CD4-positive, alpha-beta T cell treated with Interleukin-4 for 1 hour (primary cell): ENCODE results near the gene LILRB2.
"Not testable (repeated sequence)": the region's sequence is repeated elsewhere in the genome, so short reads cannot be mapped to it uniquely, and the experiment has no call there.

Experiments
- DNase-seq, 2 donors: peaks; one replicate each; pipeline ENCODE4 v3.0.0-alpha.2; 2020 to 2022

Gene LILRB2

DNA sequence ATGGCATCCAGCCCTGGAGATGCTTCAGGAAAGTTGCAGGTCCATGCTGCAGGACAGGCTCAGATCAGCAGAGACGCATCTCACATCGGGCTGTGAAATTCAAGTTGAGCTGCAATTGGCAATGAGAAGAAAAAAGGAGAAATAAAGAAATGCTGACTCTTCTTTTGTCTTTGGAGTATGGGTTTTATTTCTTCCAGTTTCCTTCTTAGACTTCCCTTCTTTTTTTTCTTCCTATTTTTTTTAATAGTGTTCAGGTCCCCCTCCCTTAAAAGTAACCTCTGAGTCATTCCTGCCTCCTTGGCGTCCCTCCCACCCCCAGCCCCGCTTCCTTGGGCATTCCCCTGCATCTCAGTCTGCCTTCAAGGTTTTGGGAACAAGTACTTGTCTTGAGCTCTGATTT is 9.3 kb downstream of the LILRB2 start:
- peak in 1 of 2 donors; percentile 57 for DNase-seq

DNA sequence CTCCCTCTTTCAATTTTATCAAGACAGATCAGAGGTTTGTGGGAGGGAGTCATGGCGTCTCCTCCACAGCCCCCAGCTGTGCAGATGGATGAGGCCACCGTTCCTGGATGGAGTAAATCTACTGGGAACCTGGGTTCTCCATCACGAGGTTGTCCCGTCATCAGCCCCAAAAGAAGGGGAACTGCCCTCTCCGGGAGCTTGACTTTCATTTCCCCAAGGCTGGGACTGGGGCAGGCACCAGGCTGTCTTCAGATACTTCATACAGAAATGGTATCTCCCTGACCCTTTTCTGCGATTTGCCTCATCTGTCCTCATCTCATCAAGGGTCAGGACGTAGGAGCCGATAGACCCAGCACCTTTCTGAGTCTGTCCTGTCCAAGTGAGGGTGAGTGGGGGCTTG is 9.8 kb downstream of the LILRB2 start:
- peak in 1 of 2 donors; percentile 63 for DNase-seq

DNA sequence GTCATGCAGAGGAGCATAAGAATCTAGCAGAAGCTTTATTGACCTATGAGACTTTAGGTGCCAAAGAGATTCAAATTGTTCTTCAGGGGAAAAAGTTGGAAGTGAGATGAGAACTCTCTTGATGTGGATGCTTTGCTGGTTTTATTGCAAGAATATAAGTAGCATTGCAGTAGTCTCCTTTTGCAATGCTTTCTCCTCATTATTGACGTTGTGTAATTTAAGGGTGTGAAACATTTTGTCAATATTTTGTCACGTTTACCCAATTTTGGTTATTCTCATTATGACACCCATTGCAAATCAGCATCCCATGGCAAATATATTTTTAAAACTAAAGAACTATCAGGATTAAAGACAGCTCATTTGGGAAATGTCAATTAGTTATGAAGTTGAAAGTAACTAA is 12.0 kb downstream of the LILRB2 start:
- DNase-seq = no peak

DNA sequence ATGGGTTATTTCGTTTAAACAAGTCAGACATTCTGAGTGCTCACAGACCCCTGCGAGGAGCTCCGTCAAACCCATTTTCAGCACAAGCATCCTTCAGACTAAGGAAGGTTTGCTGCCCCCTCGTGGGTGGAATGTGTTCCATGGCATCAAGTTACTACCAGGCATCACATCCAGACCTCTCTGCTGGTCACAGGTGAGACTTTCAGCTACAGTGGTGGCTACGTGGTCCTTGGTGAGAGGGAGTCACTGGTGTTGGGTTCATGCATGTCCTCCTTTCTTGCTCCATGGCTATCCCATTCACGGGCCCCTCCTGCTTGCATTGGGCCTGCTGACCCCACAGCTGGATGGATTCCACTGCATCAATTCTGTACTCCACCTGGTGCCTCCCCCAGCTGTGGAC is 14.8 kb downstream of the LILRB2 start:
- DNase-seq = peak; percentile 52 to 76

DNA sequence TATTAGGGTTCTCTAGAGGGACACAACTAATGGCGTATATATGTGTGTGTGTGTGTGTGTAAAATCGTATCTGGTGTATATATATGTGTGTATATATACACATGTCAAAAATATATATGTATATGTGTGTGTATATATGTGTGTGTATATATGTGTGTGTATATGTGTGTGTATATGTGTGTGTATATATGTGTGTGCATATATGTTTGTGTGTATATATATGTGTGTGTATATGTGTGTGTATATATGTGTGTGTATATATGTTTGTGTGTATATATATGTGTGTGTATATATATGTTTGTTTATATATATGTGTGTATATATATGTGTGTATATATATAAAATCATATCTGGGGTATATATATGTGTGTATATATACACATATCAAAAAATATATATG is 18.4 kb downstream of the LILRB2 start:
- no peak for DNase-seq

DNA sequence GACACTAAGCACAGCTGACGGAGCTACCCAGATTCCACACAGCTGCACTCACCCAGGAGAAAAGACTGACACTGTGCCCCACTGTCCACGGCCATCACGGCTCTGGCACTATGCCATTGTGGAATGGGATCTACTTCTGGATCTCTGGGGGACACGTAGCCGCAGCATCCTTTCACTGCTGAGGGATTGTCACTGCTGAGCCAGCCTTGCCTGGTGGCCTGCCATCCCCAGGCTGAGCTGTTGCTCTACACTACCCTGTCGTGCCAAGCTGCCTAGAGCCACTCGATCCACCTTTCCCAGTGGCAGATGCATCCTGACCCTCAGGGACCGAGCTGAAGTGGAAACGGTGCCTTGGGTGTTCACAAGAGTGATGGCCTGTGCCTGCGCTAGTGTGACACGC is 18.8 kb downstream of the LILRB2 start:
- DNase-seq = no peak

DNA sequence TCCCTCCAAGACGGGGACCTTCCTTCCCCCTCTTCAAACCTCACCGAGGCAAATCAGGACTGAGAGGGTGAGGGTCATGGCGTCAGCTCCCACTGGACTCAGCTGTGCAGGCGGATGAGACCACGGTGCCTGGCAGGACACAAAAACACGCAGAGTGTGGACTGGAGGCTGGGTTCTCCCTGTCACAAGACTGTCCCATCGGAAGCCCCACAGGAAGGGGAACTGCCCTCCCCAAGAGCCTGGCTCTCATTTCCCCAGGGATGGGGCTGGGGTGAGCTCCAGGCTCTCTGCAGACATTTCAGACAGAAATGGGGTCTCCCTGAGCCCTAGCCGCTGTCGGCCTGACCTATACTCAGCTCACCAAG is 23.8 kb downstream of the LILRB2 start, which contains the start of gene LILRB5:
TSS of gene LILRB5 (minus strand) at position 158 of the 365 bp plus-strand sequence. CDS start at position 78, 80 bp downstream.
- no peak for DNase-seq

DNA sequence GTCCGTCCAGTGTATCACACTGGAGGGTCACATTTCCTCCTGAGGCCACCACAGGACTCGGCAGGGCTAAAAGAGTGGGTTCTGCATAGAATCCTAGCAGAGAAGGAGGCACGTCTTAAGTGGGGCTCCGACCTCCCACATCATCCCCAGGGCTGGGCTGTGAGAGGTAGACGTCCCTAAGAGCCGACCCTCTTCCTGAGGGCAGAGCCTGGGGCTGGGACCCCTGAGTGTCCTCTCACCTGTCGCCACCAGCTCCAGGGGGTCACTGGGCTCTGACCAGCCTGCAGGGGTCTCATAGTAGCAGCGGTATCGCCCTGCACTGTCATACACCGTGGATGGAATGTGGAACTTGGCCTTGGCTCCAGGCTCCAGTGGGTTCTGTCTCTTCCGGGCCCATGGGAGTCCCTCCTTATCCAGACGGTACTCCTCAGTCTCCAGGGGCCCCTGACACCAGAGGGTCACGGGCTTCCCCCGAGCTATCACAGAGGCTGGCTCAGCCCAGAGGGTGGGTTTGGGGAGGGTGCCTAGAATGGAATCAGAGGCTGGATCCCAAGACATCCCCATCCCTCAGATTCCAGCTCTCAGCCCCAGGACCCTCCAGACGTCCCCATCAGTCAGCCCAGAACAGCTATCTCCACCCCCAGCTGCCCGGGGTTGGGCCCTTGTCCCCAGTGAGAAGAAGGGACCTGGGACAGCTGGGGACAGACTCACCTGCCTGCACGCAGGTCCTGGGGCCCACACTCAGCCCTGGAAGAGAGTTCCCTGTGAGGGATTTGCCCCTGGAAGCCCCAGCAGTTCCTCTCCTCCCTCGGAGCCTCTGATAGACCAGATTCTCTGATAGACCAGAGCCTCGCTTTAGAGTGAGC is 24.4 kb downstream of the LILRB2 start:
- no peak for DNase-seq

DNA sequence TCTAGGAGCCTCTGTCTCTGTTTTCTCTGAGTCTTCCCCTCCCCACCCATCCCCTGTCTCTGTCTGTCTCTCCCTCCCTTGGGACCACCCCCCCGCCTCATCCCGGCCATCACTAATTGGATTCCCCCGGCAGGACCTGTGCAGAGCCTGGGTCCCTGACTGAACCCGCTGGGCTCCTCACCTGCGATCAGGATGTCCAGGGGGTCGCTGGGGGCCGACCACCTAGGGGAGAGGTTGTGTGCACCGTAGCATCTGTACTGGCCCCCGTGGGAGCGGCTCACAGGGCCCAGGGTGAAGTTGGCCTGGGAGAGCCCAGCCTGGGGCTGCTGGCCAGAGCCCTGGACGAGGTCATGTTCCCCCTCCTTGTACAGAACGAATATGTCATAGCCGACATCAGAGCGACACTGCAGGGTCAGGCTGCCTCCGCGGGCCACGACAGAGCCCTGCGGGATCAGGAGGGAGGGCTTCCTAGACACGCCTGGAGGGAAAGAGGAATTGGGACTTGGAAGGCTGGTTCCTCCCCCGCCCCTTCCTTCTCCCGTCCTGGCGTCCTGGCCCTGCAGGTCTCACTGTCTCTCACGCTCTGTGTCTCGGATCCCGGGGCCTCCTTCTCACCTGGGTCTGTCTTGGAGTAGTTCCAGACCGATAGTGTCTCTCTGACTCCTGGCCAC is 25.7 kb downstream of the LILRB2 start:
- DNase-seq = no peak

DNA sequence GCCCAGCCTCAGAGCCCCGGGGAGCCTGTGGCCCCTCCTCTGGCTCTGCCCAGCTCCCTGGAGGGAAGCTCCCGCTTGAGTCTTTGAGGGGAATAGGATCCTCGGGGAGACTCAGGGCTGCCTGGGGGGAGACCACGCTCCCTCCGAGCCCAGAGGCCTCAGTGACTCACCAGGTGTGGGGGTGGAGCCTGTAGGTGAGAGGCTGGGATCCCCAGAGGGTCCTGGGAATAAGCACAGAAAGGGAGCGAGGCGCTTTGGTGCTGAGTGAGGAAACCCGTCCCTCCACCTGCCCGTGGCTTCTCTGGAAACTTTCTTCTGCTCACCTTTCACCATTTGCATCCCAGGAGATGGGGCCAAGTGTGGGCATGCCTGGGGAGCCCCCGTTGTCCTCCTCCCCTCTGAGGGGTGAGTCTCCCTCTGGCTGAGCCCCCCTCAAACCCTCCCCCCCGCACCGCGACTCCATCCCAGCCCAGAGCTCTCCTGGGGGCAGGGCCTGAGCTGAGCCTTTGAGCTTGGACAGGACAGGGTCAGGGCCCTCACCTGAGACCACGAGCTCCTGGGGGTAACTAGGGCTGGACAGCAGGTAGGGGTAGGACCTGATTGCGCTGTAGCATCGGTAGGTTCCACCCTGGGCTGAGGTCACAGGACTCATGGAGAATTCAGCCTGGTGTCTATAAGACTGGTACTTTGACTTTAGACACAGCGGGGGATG is 26.6 kb downstream of the LILRB2 start:
- no peak for DNase-seq

DNA sequence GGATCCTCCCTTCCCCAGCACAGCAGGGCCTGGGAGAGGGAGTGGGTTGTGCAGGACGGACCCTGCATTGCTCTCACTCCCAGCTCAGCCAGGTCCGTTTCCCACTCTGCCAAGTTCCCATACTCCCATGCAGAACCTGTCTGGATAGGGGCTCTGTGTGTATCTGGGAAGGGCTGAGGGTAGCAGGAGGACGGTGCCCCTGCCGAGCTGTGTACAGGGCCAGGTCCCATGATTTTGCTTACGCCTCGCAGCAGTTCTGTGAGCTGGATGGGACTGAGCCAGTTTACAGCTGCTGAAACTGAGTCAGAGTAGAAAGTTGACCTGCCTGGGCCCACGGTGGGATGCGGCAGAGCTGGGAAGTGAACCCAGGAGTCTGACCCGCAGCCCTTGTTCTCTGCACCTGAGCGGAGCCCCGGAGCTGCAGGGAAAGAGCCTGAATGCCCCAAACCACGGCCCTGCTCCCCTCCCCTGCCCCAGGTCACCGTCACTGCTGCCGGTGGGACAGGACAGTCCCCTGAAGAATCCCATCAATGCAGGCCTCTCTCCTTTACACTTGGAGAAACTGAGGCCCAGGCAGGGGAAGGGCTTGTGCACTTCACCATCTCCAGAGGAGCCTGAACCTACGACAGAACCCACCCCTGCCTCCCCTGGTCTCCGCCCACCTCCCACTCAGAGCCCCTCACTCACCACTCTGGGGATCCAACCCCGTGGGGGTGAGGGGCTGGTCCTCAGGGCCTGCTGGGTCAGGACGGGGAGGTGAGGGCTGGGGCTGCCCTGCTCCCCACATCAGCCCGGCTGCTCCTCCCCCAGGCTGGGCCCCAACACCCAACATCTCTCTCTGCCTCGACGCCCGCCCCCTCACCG is 27.3 kb downstream of the LILRB2 start:
- DNase-seq = no peak

DNA sequence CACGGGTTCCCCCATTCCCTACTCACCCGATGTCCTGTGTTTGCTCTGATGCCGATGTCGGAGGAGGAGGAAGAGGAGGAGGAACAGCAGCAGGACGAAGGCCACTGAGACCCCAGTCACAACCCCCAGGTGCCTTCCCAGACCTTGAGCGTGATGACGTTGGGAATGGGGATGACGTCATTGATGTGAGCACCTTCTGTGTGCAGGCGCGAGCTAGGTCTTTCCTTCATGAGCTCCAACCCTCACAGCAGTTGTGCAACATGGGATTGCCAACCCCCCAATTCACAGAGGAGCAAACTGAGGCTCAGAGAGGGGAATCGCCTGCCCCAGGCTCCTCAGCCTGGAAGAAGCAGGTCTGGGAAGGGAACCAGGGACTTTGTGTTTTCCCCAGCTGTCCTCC is 28.1 kb downstream of the LILRB2 start:
- no peak for DNase-seq

DNA sequence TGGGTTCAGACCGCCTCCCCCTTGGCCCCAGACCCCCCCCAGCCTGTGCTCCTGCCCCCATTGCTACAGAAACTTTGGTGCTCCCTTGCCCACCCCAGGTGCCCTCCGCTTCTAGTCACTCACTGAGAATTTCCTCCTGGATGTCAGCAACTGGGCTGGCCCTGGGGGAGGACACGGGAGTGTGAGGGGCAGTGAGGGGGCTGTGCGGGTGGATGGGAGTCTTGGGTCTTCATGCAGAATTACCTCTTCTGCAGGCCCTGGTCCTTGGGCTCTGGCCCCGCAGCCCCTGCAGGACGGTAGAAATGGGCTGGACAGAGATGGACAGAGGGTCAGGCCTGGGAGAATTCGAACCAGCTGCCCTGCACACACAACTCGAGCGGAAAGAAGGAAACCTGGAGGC is 28.7 kb downstream of the LILRB2 start:
- no peak for DNase-seq

DNA sequence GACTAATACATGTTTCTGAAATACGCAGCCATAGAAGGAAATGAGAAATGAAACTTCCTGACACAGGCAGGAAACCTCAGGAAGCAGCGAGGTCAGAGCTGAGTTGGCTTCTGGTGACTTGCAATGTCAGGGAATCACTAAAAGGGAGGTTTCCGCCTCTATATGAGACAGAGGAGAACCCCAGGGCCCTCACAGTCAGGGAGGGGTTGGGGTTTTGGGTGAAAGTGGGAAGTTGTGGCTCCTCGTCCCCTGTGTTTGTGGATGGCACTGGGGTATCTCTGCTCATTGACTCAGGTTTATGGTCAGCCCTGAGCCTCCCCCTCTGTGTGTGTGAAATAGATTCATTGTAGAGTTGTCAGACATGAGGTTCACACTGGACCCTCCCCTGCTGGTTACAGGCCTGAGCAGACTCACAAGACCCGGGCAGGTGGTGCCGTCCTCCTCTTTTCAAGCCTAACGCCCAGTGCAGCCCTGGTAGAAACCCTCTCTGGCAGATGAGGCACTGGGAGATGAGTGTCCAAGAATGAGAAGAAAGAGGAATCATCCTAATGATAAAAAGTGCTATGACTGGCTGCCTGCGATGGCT is 32.8 kb downstream of the LILRB2 start:
- peak; percentile 25 to 70 for DNase-seq

DNA sequence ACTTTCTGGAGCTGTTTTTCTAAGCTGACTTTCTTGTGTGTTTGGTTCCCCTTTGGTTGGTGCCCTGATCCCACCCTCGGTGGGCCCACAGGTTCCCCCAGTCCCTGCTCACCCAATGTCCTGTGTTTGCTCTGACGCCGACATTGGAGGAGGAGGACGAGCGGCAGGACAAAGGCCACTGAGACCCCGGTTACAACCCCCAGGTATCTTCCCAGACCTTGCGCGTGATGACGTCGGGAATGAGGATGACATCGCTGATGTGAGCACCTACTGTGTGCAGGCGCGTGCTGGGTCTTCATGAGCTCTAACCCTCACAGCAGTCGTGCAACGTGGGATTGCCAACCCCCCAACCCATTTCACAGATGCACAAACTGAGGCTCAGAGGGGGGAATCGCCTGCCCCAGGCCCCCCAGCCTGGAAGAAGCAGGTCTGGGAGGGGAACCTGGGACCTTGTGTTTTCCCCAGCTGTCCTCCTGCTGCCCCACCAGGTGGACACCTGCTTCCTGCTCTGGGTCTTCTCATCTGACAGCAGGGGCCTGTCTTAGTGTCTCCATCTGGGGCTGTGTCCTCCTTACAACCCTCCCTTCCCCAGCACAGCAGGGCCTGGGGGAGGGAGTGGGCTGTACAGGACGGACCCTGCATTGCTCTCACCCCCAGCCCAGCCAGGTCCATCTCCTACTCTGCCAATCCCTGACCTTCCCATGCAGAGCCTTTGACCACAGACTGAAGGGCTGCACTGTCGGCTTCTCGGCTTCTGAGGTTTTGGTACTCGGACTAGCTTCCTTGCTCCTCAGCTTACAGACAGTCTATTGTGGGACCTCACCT is 33.6 kb downstream of the LILRB2 start:
- no peak for DNase-seq

DNA sequence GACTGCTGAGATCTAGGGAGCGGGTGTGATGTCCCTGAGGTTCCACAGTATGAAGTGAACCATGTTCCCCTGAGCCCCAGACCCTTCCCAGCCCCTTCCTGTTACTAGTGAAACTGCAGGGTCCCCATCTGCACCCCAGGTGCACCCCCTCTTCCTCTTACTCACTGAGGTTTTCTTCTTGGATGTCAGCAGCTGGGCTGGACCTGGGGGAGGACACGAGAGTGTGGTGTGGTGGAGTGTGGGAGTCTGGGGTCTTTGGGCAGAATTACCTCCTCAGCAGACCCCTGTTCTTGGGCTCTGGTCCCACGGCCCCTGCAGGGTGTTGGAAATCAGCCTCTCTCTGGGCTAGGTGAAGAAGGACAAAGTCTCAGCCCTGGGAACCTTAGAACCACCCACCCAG is 35.0 kb downstream of the LILRB2 start:
- no peak for DNase-seq

DNA sequence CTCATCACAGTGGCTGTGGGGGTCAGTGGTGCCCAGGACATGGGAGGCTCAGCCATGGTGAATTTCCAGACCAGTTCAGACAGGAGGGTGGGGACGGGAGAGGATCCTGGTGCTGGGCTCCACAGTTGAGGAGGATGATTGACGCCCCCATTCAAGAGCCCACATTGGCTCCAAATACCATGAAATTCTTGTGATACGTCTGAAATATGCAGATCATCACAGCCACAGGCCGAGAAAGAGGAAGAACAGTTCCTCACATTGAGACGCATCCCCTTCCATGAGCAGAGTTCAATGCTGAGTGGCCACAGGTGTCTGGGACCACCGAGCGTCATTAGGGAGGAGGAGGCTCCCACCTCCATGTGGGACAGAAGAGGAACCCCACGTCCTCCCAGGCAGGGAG is 37.1 kb downstream of the LILRB2 start:
- not testable (repeated sequence) for DNase-seq

DNA sequence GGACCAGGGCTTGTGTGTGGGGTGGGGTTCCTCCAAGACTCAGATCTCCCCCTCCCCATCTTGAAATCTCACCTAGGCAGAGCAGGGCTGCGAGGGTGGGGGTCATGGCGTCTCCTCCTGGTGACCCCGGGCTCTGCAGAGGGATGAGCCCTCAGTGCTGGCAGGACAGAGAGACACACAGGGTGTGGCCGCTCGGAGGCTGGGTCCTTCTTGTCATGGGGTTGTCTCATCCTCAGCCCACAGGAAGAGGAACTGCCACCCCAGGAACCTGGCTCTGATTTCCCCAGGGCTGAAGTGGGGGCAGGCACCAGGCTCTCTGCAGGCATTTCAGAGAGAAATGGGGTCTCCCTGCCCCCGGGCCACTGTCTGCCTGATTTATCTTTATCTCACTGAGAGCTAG is 38.3 kb downstream of the LILRB2 start, which contains the start of gene LILRA6:
TSS of gene LILRA6 (minus strand) at position 145 of the 400 bp plus-strand sequence.
- peak in 1 of 2 donors; percentile 46 for DNase-seq

DNA sequence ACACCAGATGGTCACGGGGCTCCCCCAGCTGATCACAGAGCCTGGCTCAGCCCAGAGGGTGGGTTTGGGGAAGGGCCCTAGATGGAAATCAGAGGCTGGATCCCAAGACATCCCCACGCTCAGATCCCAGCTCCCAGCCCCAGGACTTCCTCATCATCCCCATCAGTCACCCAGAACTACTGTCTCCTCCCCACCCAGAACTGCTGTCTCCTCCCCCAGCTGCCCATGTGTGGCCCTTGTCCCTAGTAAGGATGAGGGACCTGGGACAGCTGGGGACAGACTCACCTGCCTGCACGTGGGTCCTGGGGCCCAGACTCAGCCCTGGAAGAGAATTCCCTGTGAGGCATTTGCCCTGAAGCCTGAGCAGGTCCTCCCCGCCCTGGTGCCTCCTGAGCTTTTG is 38.7 kb downstream of the LILRB2 start:
- not testable (repeated sequence) for DNase-seq

DNA sequence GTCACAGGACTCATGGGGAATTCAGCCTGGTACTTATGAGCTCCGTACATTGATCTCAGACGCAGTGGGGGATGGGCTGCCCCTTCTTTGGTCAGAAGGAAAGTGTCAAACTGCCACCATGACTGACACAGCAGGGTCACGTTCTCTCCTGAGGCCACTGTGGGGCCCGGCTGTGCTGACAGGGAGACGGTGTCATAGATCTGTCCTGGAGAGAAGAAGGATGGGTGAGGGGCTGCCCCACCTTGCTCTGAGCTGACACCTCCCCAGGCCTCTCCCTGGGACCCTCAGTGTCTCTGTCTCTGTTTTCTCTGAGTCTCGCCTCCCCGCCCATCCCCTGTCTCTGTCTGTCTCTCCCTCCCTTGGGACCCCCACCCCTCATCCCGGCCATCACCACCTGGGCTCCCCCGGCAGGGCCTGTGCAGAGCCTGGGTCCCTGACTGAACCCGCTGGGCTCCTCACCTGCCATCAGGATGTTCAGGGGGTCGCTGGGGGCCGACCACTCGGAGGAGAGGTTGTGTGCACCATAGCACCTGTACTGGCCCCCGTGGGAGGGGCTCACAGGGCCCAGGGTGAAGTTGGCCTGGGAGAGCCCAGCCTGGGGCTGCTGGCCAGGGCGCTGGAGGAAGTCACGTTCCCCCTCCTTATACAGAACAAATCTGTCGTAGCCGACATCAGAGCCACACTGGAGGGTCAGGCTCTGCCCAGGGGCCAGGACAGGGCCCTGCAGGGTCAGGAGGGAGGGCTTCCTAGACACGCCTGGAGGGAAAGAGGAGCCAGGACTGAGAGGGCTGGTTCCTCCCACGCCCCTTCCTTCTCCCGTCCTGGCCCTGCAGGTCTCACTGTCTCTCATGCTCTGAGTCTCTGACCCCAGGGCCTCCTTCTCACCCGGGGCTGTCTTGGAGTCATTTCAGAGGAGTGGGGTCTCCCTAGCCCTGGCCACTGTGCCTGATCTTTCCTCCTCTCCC is 40.3 kb downstream of the LILRB2 start:
- not testable (repeated sequence) for DNase-seq
